Loucy (cell line): ENCODE results near the gene HS3ST3B1.

ENCODE experiments used
- H2AFZ ChIP-seq: fragments of 200-600 bp; sonication (generic); 2 replicates; pipeline ENCODE4 v1.6.0; 2016; ENCODE audit warnings: antibody characterized with exemption, mild to moderate bottlenecking, low read length, moderate library complexity
- H3F3A ChIP-seq: fragments of 200-600 bp; 2 replicates; pipeline ENCODE4 v1.6.0; 2016; ENCODE audit warnings: antibody characterized with exemption, low read depth, mild to moderate bottlenecking
- H3K27me3 ChIP-seq: fragments of 200-600 bp; sonication (generic); 2 replicates; pipeline ENCODE4 v1.6.1; 2014; ENCODE audit warnings: low read length, mild to moderate bottlenecking; ENCODE audit not compliant: insufficient read depth, poor library complexity, severe bottlenecking
- H3K36me3 ChIP-seq: fragments of 200-600 bp; sonication (generic); 2 replicates; pipeline ENCODE4 v1.6.1; 2016; ENCODE audit warnings: low read length; ENCODE audit not compliant: insufficient read depth
- H3K4me1 ChIP-seq: fragments of 200-600 bp; sonication (generic); 2 replicates; pipeline ENCODE4 v1.5.1; 2014; ENCODE audit warnings: low read length, mild to moderate bottlenecking; ENCODE audit not compliant: insufficient read depth, poor library complexity, severe bottlenecking
- H3K4me2 ChIP-seq: fragments of 200-600 bp; sonication (generic); 2 replicates; pipeline ENCODE4 v1.6.0; 2014; ENCODE audit warnings: antibody characterized with exemption, low read length, low read depth, mild to moderate bottlenecking; ENCODE audit not compliant: poor library complexity, severe bottlenecking
- H3K4me3 ChIP-seq: fragments of 200-600 bp; sonication (generic); 2 replicates; pipeline ENCODE4 v1.5.1; 2014; ENCODE audit warnings: low read length, mild to moderate bottlenecking, mixed read lengths; ENCODE audit not compliant: poor library complexity, severe bottlenecking
- H3K79me2 ChIP-seq: fragments of 200-600 bp; sonication (generic); 2 replicates; pipeline ENCODE4 v1.6.1; 2014; ENCODE audit warnings: low read length; ENCODE audit not compliant: insufficient read depth
- H3K9ac ChIP-seq: fragments of 200-600 bp; sonication (generic); 2 replicates; pipeline ENCODE4 v1.6.0; 2014; ENCODE audit warnings: mild to moderate bottlenecking, low read depth, low read length, moderate library complexity; ENCODE audit not compliant: poor library complexity, severe bottlenecking
- H3K9me2 ChIP-seq: fragments of 200-600 bp; sonication (generic); replicated peaks from 2 replicates; pipeline ENCODE4 v1.6.1; 2016; ENCODE audit warnings: low read depth, low read length, mixed read lengths
- H3K9me3 ChIP-seq: fragments of 200-600 bp; sonication (generic); 2 replicates; pipeline ENCODE4 v1.6.1; 2014; ENCODE audit warnings: mild to moderate bottlenecking, antibody characterized with exemption, low read length, low read depth; ENCODE audit not compliant: insufficient read depth
- H4K20me1 ChIP-seq: fragments of 200-600 bp; sonication (generic); 2 replicates; pipeline ENCODE4 v1.6.0; 2014; ENCODE audit warnings: antibody characterized with exemption, low read length, mild to moderate bottlenecking; ENCODE audit not compliant: insufficient read depth, poor library complexity, severe bottlenecking
- EZH2phosphoT487 ChIP-seq: fragments of 200-600 bp; IDR thresholded peaks from 2 replicates; pipeline ENCODE4 v1.6.1; 2018; ENCODE audit warnings: antibody characterized with exemption, mild to moderate bottlenecking, moderate library complexity, borderline replicate concordance
- TF ChIP-seq, protein P1 (sequence below): fragments of 200-600 bp; sonication (generic); conservative IDR thresholded peaks from 2 replicates; pipeline ENCODE4 v1.5.1; 2014; ENCODE audit warnings: mild to moderate bottlenecking, antibody characterized with exemption, low read length

HS3ST3B1 gene

GRCh38 chr17:14301279-14302090 is 604 bp downstream of the HS3ST3B1 start:
- Histone ChIP-seq H3K79me2 (no peaks in the 10 kb centered on the region), H3K4me2 (no peak overlapping the region), H2AFZ (no peak overlapping the region), H4K20me1 (no peaks in the 10 kb centered on the region), H3K9me3 (peaks cover 4% of the 10 kb centered on the region; the same call in 1 of the 2 replicates), H3F3A (no peaks in the 10 kb centered on the region), H3K4me1 (no peaks in the 10 kb centered on the region), H3K27me3 (no peaks in the 10 kb centered on the region), H3K9me2 (no peaks in the 10 kb centered on the region), H3K4me3 (no peak overlapping the region), H3K36me3 (no peaks in the 10 kb centered on the region), H3K9ac (no peak overlapping the region)
- TF ChIP-seq, protein P1, sequence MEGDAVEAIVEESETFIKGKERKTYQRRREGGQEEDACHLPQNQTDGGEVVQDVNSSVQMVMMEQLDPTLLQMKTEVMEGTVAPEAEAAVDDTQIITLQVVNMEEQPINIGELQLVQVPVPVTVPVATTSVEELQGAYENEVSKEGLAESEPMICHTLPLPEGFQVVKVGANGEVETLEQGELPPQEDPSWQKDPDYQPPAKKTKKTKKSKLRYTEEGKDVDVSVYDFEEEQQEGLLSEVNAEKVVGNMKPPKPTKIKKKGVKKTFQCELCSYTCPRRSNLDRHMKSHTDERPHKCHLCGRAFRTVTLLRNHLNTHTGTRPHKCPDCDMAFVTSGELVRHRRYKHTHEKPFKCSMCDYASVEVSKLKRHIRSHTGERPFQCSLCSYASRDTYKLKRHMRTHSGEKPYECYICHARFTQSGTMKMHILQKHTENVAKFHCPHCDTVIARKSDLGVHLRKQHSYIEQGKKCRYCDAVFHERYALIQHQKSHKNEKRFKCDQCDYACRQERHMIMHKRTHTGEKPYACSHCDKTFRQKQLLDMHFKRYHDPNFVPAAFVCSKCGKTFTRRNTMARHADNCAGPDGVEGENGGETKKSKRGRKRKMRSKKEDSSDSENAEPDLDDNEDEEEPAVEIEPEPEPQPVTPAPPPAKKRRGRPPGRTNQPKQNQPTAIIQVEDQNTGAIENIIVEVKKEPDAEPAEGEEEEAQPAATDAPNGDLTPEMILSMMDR, result no peak
- no peak for TF ChIP-seq EZH2phosphoT487

DNA sequence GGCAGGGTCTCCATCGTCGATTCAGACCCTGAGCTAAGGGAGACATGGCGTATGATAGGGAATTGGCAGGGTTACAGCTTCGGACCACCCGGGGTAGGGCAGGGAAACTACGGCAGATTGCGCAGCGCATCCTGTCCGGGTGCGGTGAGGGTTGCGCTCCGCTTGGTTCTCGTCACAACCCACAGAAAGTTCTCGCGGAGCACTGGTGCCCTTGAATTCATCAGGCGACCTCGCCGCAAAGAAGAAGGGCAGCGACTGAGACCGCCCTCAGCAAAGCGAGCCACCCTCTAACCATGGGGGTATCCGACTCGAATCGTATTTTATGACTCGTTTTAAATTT is 1.2 kb downstream of the HS3ST3B1 start:
- no peak overlapping the region for H3K4me3 ChIP-seq

DNA sequence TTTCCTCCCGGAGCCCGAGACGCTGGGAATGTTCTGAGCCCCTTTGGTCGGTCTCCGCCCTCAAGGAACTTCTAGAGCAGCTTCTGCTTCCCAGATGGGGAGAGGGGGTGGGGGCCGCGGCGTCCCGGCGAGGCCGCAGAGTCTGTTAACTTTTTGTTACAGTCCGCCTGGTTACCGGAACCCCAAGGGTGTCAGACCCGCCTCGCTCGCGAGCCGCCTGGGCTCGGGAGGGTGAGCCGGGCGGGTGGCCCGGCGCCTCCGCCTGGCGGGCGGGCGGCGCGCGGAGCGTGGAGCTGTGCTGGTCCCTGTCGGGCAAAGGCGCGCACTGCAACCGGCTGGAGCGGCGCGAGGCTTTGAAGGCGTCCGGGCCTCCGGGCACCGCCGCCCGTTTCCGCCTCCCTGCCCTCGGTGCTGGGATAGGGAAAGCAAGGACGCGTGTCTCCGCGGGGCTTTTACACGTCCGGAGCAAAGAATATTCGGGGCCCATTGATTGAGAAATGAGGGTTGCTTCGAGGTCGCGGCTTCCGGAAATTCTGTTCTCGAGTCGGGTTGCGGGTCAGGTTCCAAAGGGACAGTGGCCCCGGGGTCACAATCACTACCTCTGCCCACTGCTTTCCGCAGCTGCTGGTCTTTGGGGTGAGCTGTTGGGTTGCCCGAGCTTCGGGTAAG is 1.7 kb downstream of the HS3ST3B1 start:
- no peak overlapping the region for H2AFZ ChIP-seq
- H4K20me1 ChIP-seq, result no peaks in the 10 kb centered on the region
- no peaks in the 10 kb centered on the region for H3K27me3 ChIP-seq

More for the DNA sequence above, 1.2 kb downstream of the HS3ST3B1 start:
- no peak overlapping the region for H3K4me2 ChIP-seq
- no peaks in the 10 kb centered on the region for H3K36me3 ChIP-seq
- peaks cover 4% of the 10 kb centered on the region; the same call in 1 of the 2 replicates for H3K9me3 ChIP-seq
- no peak overlapping the region for H3K9ac ChIP-seq
- TF ChIP-seq, protein P1, result no peak
- no peak for TF ChIP-seq EZH2phosphoT487
- no peak overlapping the region for H2AFZ ChIP-seq
- H3K27me3 ChIP-seq, result no peaks in the 10 kb centered on the region
- no peaks in the 10 kb centered on the region for H4K20me1 ChIP-seq
- H3F3A ChIP-seq, result no peaks in the 10 kb centered on the region
- no peaks in the 10 kb centered on the region for H3K9me2 ChIP-seq
- H3K4me1 ChIP-seq, result no peaks in the 10 kb centered on the region
- H3K79me2 ChIP-seq, result no peaks in the 10 kb centered on the region

More for the DNA sequence above, 1.7 kb downstream of the HS3ST3B1 start:
- Histone ChIP-seq H3F3A (no peaks in the 10 kb centered on the region), H3K4me1 (no peaks in the 10 kb centered on the region), H3K9me2 (no peaks in the 10 kb centered on the region), H3K9ac (no peak overlapping the region), H3K9me3 (peaks cover 3% of the 10 kb centered on the region; the same call in 1 of the 2 replicates), H3K79me2 (no peaks in the 10 kb centered on the region), H3K4me3 (no peak overlapping the region), H3K4me2 (no peak overlapping the region), H3K36me3 (no peaks in the 10 kb centered on the region)
- no peak for TF ChIP-seq EZH2phosphoT487
- TF ChIP-seq, protein P1, result no peak
